ENCODE data around the gene FAM107B.
"Not testable (repeated sequence)": the region's sequence is repeated elsewhere in the genome, so short reads cannot be mapped to it uniquely, and the experiment has no call there.

Gene FAM107B

DNA sequence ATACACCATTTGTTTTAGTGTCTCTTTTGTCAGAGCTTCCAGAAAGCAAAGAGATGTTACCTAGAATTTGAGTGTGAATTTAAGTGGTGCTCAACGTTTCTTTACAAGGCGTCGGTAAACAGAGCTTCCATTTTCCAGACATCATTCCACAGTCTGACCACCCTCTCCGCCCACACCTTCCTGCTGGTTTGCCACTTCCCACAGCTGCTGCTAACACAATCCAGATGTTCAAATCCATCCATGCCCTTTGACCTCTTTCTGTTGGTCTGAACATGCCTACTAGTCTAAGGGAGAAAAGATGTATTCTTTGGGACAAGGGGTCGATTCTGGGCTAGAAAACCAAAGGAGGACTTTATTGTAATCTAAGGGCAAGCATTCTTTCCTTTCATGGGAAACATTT is 86.1 kb downstream of the FAM107B start:
- no peak for DNase-seq

DNA sequence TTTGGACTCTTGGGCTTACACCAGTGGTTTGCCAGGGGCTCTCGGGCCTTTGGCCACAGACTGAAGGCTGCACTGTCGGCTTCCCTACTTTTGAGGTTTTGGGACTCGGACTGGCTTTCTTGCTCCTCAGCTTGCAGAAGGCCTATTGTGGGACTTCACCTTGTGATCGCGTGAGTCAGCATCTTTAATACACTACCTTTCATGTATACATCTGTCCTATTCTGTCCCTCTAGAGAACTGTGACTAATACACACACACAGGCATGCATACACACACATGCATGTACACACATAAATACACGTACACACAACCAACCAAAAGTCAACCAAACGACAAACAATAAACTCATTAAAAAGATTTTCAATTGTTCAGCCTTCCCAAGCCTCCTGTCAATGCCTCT is 86.5 kb downstream of the FAM107B start:
- not testable (repeated sequence) for DNase-seq

DNA sequence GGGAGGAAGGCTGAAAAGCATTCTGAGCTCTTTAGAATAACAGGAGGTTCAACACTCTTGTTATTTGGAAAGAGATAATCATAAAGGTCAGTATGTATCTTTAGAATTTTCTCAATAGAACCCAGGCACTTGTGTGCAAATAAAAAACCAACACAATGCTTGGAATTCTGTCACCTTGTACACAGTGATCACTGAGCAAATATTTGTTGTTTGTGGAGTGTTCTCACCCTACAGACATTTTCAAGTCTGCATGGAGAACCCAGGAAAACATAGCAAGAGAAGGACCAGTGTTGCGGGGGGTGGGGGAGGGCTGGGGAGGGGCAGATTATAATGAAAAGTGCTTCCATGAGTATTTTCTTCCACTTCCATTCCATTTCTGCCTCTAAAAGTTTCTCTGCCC is 87.4 kb downstream of the FAM107B start:
- DNase-seq: no peak

DNA sequence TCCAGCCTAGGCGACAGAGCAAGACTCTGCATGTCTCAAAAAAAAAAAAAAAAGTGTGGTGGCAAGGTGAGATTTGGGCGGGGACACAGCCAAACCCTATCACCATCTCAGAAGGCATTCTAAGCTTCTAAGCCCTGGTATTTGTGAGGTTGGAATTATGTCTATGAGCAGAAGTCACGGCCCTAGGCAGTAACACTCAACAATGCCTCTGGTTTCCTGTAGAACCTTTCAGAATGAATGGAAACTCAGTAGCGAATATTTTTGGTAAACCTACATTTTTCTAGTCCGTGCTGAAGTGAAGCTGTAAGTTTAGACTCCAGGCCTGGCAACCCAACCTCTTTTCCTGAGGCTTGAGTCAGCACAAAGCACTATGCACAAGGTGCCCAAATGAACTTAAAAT is 88.3 kb downstream of the FAM107B start:
- no peak for DNase-seq

DNA sequence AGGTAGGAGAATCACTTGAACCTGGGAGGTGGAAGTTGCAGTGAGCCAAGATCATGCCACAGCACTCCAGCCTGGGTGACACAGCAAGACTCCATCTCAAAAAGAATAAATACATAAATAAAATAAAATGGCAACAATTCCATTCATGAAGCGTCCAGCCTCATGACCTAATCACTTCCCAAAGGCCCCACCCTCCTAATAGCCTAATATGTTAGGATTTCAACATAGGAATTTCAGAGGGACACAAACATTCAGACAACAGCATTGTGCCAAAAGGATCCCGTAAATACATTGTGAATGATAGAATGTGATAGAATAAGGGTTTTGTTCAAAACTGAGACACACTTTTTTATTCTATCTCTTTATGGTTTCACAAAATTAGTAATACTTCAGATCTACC is 90.3 kb downstream of the FAM107B start:
- DNase-seq: no peak

DNA sequence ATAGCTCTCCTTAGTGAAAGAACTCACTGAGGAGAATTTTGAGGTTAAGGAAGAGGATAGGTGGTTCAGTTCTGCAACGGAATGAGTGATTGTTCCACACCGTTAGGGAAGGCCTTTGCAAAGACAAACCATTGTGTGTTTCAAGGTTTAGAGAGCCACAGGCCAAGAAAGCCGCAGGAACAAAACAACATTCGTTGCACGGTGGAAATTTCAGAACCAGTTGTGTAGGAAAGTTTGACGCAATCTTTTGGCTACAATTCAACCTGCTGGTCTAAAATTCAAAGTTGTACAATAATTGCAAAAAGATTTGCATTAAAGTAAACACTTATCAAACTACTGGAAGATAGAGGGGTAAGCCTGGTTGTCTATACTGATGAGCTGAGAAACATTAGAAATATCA is 91.4 kb downstream of the FAM107B start:
- DNase-seq: peak in 1 of 2 experiments; percentile 2

DNA sequence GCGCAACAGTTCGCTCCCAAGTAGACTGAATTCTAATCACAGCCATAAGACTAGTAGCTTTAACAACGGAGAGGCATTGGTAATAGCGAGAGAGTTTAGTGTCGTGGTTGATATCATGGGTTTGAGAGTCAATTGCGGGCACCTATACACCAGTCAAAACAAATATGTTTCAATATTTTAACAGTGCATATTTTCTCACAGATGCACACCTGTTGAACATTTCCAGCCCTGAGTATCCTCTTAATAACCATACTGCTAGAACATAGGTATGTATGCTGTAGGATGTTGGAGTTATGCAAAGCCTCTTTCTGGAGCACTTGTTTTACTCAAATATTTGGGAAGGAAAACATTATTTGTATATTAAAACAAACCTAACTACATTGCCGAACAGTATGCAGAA is 92.9 kb downstream of the FAM107B start:
- no peak for DNase-seq

DNA sequence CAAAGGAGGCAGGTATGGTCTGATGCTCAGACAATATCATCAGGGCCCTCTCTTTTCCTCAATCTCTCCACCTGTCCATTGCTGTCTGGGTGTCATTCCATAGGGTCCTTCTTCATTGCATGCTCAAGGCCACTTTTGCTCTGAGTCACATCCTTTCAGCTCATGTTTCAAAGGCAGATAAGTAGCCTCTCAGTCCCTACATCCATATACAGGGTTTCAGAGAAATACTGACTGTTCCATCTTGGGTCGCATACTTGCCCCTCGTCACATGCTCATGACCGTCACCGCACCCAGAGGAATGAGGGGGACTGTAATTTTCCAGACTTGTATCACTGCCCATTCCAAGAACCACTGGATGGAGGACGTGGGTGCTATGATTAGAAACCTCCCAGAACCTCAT is 93.4 kb downstream of the FAM107B start:
- no peak for DNase-seq

DNA sequence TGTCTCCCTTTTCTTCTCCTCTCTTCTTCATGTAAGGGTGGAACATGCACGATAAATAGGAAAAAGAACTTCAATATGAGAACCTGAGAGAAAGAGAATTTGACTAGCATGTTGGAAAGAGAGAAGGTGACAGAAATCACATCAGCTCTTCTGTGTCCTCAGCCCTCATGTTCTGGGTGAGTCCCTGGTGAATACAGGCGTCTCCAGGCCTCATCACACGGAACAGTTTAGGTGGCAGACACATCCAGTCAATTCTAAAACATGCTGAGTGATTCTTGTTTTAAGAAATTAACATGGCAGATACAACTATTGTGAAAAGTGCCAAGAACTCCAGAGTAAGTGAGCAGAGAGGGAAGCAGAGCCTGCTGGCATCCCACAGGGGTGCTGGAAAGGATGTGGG is 96.1 kb downstream of the FAM107B start:
- no peak for DNase-seq

DNA sequence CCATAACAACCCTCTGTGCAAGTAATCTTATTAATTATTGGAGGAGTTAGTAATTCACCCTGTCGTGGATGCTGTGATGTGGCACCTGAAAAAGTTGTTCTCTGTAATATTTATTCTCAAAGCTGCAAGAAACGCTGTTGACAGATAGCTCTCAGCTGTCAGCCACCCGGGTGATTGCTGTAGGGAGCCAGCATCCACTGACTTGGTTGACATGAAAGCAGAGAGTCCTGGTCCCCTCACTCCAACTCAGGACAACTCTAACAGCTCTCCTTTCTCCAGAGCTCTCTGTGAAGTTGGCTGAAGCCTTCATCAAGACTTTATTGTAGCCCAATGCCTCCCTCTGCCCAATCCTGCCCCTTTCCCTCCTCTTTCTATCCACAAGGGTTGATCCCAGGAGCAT is 98.0 kb downstream of the FAM107B start:
- no peak for DNase-seq

DNA sequence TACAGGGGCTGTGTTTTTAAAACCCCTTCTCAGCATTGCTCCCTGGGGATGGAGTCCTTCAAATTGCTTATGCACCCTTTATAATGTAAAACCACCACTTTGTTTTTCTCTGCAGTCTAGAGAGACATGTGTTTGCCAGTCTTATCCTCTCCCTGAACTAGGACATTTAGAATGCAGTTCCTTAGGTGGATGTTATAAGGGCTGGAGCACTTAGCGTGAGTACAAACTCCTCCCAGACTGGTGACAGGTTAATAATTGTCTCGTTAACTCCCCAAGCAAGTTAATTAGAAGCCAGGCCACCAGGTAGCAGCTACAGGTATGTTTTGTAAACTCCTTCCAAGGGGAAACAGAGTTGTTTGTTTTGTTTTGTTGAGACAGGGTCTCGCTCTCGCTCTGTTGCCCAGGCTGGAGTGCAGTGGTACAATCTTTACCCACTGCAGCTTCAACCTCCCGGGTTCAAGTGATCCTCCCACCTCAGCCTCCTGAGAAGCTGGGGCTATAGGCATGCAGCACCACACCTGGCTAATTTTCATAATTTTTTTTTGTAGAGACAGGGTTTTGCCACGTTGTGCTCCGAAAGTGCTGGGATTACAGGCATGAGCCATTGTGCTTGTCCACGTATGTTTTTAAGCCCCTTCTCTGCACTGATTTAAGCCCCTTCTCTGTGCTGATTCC is 100.2 kb downstream of the FAM107B start:
- no peak for DNase-seq

DNA sequence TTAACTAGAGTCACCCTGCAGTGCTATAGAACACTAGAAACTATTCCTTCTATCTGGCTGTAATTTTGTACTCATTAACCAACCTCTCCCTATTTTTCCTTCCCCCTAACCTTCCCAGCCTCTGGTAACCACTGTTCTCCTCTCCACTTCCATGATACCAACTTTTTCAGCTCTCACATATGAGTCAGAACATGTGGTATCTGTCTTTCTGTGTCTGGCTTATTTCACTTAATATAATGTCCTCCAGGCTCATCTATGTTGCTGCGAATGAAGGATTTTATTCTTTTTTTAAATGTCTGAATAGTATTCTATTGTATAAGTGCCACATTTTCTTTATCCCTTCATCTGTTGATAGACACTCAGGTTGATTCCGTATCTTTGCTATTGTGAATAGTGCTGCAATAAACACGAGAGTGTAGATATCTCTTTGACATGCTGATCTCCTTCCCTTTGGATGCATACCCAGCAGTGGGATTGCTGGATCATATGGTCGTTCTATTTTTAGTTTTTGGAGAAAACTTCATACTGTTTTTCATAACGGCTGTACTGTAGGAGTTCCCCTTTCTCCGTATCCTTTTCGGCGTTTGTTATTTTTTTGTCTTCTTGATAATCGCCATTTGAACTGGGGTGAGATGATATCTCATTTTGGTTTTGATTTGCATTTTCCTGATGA is 101.4 kb downstream of the FAM107B start:
- DNase-seq: no peak

DNA sequence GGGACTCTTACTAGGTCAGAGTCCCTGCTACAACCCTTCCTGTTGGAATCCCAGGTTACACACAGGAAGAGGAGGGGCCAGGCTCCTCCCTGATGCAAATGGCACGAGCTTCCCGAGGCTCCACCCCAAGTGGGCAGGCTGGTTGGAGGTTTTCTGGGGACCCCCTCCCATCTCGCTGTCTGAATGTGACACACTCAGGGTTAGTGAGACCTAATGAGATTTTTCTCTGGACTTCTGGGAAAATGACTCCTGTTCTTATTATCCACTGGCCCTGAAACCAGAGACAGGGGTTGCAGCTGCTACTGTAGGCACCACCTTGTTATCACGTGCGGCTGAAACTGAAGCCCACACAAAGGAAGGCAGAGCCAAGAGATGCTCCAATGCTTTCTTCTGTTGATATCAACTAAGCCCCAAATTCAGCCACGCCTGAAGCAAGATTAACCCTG is 103.3 kb downstream of the FAM107B start:
- no peak for DNase-seq

DNA sequence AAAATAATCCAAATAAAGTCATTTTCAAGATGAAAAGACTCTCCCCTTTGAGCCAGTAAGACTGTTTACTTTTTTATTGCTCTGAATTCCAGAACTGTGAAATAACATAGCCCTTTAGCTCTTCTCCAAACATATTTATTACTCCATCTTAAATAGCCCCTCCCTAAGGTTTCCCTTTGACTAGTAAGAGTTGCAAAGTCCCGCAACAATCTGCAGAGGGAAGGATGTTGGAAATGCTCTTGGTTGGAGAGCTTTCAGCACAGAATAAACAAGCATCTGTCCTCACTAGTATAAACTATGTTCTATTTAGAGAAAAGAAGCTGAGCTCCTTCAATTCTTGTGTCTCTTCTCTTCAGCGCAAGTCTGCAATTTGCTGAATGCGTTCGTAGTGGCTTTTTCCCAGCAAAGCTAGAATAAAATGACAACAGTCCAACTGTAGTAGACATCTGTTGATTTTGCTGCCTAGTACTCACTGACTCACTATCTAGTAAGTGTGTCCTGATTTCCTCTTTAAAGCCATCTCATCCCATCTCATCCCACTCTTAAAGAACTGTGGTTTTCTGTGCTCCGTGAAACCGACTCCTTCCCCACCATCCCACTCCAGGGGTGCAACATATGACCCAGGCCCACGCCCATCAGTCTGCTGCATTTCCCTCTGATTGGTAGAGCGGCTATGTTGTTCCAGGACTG is 104.0 kb downstream of the FAM107B start:
- no peak for DNase-seq

DNA sequence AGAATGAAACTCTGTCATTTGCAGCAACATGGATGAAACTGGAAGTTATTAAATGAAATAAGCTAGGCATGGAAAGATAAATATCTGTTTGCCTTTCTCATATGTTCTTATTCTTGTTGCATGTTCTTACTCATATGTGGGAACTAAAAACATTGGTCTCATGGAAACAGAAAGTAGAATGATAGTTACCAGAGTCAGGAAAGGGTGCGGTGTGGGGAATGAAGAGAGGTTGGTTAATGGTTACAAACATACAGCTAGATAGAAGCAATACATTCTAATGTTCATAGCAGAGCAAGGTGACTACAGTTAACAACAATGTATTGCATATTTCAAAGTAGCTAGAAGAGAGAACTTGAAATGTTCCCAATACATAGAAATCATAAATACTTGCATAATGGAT is 105.1 kb downstream of the FAM107B start:
- no peak for DNase-seq

DNA sequence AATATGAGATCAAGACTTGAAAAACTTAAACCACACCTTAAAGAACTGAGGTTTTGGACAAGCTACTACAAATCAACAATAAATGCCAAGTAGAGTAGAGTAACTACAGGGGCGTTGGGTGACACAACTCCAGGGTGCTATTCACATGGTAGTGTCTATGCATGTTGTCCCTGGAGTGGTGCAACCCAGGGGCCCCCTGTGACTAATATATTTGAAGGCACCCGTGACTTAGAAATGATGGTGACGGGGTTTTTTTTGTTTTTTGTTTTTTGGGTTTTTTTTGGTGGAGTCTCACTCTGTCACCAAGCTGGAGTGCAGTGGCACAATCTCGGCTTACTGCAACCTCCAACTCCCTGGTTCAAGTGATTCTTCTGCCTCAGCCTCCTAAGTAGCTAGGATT is 106.9 kb downstream of the FAM107B start:
- no peak for DNase-seq

DNA sequence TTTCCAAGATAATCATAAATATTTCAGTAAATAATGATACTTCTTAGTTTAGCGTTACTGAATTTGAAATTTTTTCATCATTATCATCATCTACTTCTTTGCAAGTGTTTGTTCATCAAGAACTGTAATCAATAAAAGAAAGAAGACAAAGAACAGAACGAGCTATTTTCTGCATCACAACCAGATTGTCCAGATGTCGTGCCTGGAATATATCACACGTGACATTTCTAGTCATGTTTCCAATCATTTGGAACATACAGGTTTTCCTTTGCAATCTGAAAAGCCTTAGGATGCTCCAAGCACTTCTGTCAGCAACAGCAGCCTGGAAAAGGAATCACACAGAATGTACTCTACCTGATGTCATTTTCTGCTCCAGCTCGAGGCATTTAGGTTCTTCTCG is 107.4 kb downstream of the FAM107B start:
- DNase-seq: no peak

DNA sequence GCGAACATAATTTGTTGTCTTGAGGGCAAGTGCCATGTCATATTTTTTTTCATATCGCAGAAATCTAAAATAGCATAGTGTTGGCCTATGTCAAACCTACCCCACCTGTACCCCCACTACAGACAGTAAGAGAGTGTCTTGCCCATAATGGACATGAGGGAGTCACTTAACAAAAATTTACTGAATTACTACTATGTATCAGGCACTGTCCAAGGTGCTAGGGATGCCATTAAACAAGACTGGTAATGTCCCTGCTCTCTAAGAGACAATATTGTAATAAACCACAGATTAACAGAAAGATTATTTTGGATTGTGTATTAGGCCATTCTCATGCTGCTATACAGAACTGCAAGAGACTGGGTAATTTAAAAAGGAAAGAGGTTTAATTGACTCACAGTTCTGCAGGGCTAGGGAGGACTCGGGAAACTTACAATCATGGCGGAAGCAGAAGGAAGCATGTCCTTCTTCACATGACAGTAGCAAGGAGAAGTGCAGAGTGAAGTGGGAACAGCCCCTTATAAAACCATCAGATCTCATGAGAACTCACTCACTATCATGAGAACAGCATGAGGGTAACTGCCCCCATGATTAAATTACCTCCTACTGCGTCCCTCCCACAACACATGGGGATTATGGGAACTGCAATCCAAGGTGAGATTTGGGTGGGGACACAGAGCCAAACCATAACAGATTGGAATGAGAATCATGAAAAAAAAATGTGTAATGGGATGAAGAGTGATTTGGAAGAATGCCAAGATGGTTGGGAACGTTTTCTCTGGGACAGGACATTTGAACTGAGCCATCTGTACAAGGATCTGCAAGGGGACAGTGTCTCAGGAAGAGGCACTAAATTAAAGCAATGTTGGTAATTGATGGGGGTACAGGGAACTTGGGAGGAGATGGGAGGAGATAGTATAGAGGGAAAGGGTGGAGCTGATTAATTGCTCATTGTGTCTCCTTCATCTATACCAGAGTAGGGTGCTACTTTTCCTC is 108.5 kb downstream of the FAM107B start:
- no peak for DNase-seq

DNA sequence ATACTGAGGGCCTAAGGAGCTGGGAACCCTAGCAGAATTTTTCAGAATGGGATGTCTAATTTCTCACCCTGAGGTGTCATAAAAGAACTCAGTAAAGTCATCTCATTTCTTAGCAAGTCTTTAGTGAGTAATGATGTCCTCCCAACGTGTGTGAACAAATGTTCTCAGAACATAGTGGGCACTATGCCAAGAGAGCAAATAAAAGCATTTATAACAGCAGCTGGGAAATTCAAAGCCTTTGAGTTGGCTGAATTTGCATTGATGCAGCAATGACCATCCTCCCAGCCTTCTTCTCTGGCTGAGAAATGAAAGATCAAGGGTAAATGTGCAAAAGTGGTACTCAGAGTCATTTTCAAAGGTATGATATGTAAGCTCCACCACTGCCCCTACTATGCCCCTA is 109.4 kb downstream of the FAM107B start:
- DNase-seq: no peak

DNA sequence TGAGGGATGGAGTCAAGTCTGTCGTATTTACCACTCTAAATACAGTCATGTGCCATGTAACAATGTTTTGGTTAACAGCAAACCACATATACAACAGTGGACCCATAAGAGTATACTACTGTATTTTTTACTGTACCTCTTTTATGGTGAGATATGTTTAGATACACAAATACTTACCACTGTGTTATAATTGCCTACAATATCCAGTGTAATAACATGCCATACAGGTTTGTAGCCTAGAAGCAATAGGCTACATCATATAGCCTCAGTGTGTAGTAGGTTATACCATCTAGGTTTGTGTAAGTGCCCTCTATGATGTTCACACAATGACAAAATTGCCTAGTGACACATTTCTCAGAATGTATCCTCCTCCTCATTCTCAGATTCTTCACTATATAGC is 110.4 kb downstream of the FAM107B start:
- DNase-seq: no peak

DNA sequence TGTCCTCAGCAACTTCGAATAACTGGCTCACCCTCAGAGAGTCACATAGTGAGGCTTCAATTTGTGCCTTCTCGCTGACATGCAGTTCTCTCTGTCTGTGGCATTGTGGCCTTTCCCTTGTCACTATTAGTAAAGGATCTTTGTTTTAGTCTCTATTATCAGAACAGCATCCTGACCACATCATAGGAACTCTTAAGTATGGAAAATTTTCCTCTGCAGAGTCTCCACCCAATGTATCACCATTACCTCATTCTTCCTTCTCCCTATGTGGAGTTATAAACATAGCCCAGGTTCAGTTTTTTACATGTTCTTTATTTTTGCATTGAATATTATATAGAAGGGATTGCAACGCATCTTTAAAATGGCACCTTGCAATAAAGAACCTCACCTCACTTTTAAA is 112.9 kb downstream of the FAM107B start:
- DNase-seq: no peak

DNA sequence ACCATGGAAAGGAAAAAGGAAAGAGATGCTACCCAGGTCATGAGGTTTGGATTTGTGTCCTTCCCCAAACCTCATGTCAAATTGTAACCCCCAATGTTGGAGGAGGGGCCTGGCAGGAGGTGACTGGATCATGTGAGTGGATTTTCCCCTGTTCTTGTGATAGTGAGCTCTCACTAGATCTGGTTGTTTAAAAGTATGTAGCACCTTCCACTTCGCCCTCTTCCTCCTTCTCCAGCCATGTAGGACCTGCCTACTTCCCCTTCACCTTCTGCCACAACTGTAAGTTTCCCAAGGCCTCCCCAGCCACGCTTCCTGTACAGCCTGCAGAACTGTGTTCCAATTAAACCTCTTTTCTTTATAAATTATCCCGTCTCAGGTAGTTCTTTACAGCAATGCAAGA is 113.9 kb downstream of the FAM107B start:
- peak; percentile 9 to 29 for DNase-seq

DNA sequence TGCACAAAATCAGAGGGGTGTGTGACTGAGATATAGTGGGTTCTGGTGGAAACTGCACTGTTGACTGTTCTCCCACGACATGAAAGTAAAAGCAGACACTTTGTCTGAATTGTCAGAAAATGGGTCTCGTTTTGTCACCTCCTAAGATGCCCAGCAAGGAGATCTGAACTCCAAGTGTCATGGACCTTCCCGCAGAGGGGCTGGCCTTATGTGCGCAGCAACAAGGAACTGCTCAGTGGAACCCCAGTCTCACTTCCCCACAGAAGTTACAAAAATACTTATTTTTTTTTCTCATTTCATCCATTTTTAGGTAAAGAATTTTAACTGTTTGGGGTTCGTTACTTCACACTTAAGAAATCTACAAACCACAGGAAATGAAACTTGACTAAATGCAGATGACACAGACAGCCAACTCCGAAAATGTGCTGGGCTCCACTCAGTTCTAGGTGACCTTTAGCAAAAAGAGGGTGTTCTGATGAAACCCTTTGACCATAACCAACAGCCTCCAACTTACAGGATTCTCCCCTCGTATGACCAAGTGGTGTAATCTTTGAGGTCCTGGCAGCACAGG is 115.0 kb downstream of the FAM107B start:
- DNase-seq: peak; percentile 96 to 97

All from AML-193 (cell line).